HepG2 (cell line): ENCODE results near the gene TMEM14C. TPM values are rescaled to one million over a fixed set of nuclear protein-coding genes. Genes with fewer than 3 reads are reported as not detected.

ENCODE experiments used
- AKAP8 ChIP-seq: sonication (generic); formaldehyde crosslinking; IDR thresholded peaks from 2 replicates; pipeline ENCODE4 v1.5.1; 2020; ENCODE audit warnings: mild to moderate bottlenecking, missing genetic modification reagents
- CREM ChIP-seq, 2 experiments: sonication (generic) in 1 of 2; formaldehyde crosslinking in 1 of 2; IDR thresholded peaks; 2 replicates each; pipeline versions ENCODE4 v1.4.0 to v1.6.1; 2016 to 2020; ENCODE audit warnings: antibody characterized with exemption in 1 of 2, mild to moderate bottlenecking in 1 of 2, missing genetic modification reagents in 1 of 2
- HCFC1 ChIP-seq: fragments of 150-350 bp; IDR thresholded peaks from 2 replicates; pipeline ENCODE4 v1.6.1; 2014; ENCODE audit warnings: low read depth, low read length
- KLF15 ChIP-seq: sonication (generic); formaldehyde crosslinking; IDR thresholded peaks from 2 replicates; pipeline ENCODE4 v1.8.1; 2023; ENCODE audit warnings: borderline replicate concordance, mild to moderate bottlenecking, inconsistent platforms, missing genetic modification reagents, mixed read lengths
- MAX ChIP-seq: IDR thresholded peaks from 2 replicates; pipeline ENCODE4 v1.6.1; 2012; ENCODE audit warnings: inconsistent platforms
- PRPF4 ChIP-seq: fragments of 200-400 bp; formaldehyde crosslinking; IDR thresholded peaks from 2 replicates; pipeline ENCODE4 v1.6.1; 2016; ENCODE audit warnings: low read length, low read depth; ENCODE audit not compliant: poor library complexity, severe bottlenecking
- PTBP1 ChIP-seq: fragments of 200-400 bp; formaldehyde crosslinking; IDR thresholded peaks from 2 replicates; pipeline ENCODE4 v1.6.1; 2018; ENCODE audit warnings: low read length, low read depth; ENCODE audit not compliant: poor library complexity, severe bottlenecking
- RAD51 ChIP-seq: fragments of 450-650 bp; IDR thresholded peaks from 2 replicates; pipeline ENCODE4 v1.6.1; 2016; ENCODE audit warnings: borderline replicate concordance
- SETDB1 ChIP-seq: sonication (generic); formaldehyde crosslinking; IDR thresholded peaks from 2 replicates; pipeline ENCODE4 v1.5.1; 2020; ENCODE audit warnings: missing genetic modification reagents, mild to moderate bottlenecking, borderline replicate concordance
- TBX3 ChIP-seq: fragments of 450-650 bp; IDR thresholded peaks from 2 replicates; pipeline ENCODE4 v1.6.1; 2017; ENCODE audit warnings: antibody characterized with exemption, mild to moderate bottlenecking, inconsistent platforms, borderline replicate concordance
- ZFY ChIP-seq: sonication (generic); formaldehyde crosslinking; IDR thresholded peaks from 2 replicates; pipeline ENCODE4 v1.4.0; 2020; ENCODE audit warnings: missing genetic modification reagents
- ZNF446 ChIP-seq: sonication (generic); formaldehyde crosslinking; IDR thresholded peaks from 2 replicates; pipeline ENCODE4 v1.5.0; 2020; ENCODE audit warnings: mild to moderate bottlenecking, missing genetic modification reagents
- ZNF660 ChIP-seq: sonication (generic); formaldehyde crosslinking; IDR thresholded peaks from 2 replicates; pipeline ENCODE4 v1.5.1; 2020; ENCODE audit warnings: mild to moderate bottlenecking, low read depth, missing genetic modification reagents, borderline replicate concordance
- ZNF782 ChIP-seq: sonication (generic); formaldehyde crosslinking; IDR thresholded peaks from 2 replicates; pipeline ENCODE4 v1.4.0; 2020; ENCODE audit warnings: missing genetic modification reagents, mild to moderate bottlenecking, borderline replicate concordance
- polyA plus RNA-seq, 8 experiments: library from polyadenylated mRNA; depleted of rRNA in 3 of 8; stranded (reverse) in 7 of 8; unstranded in 1 of 8; fragments of >200 nt; fragmentation: Illumina TruSeq in 4 of 8; extraction: Trizol in 4 of 8; gene quantifications; 2 replicates each; pipeline versions ENCODE4 v1.2.1 to v1.2.3, GENCODE V29; 2011 to 2016; ENCODE audit warnings: low read depth in 4 of 8, missing spikeins in 1 of 8, mixed read lengths in 1 of 8; ENCODE audit not compliant: insufficient read depth in 1 of 8
- total RNA-seq, 5 experiments: library from RNA; depleted of rRNA; stranded (reverse); fragments of >200 nt; fragmentation: Illumina TruSeq; extraction: Trizol; gene quantifications; 2 replicates each; pipeline ENCODE4 v1.2.3, GENCODE V29; 2016; ENCODE audit warnings: low read depth in 1 of 5
- TF ChIP-seq, protein P1 (sequence below): sonication (generic); formaldehyde crosslinking; IDR thresholded peaks from 2 replicates; pipeline ENCODE4 v1.8.1; 2022; ENCODE audit warnings: mild to moderate bottlenecking, missing genetic modification reagents
- TF ChIP-seq, protein P2 (sequence below): sonication (generic); formaldehyde crosslinking; IDR thresholded peaks from 2 replicates; pipeline ENCODE4 v1.4.0; 2020; ENCODE audit warnings: missing genetic modification reagents
- TF ChIP-seq, protein P3 (sequence below): sonication (generic); formaldehyde crosslinking; IDR thresholded peaks from 2 replicates; pipeline ENCODE4 v1.4.0; 2020; ENCODE audit warnings: missing genetic modification reagents

Gene TMEM14C
- total and polyA plus RNA-seq, 2 of the 13 experiments (the other 11 are each of a cell fraction or from before 2014, with no cell fraction given): 184 TPM

GRCh38 chr6:10747251-10747972 lies 24.5 kb downstream of the TMEM14C start, which contains the start of gene TMEM14B (continued):
- TF ChIP-seq, protein P1, sequence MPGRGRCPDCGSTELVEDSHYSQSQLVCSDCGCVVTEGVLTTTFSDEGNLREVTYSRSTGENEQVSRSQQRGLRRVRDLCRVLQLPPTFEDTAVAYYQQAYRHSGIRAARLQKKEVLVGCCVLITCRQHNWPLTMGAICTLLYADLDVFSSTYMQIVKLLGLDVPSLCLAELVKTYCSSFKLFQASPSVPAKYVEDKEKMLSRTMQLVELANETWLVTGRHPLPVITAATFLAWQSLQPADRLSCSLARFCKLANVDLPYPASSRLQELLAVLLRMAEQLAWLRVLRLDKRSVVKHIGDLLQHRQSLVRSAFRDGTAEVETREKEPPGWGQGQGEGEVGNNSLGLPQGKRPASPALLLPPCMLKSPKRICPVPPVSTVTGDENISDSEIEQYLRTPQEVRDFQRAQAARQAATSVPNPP (CRISPR knock-in tag): no peak; the same call in 1 of the 2 replicates
- no peak for TF ChIP-seq PRPF4
- no peak for TF ChIP-seq ZNF660 (CRISPR knock-in tag)
- 0 out of 2 replicates have a peak, but pooled peaks have one; percentile 10 for TF ChIP-seq TBX3
- TF ChIP-seq PTBP1: peak; percentile 85
- peak; percentile 77; the same call in 1 of the 2 replicates for TF ChIP-seq SETDB1 (CRISPR knock-in tag)
- no peak; the same call in 1 of the 2 replicates for TF ChIP-seq KLF15 (CRISPR knock-in tag)
- TF ChIP-seq RAD51: no peak
- peak; percentile 48; the same call in 1 of the 2 replicates for TF ChIP-seq CREM (IDR thresholded peaks at IDR 0.05)
- 0 out of 2 replicates have a peak, but pooled peaks have one; percentile 42 for TF ChIP-seq CREM (CRISPR knock-in tag; IDR thresholded peaks at IDR 0.05)
- TF ChIP-seq, protein P2, sequence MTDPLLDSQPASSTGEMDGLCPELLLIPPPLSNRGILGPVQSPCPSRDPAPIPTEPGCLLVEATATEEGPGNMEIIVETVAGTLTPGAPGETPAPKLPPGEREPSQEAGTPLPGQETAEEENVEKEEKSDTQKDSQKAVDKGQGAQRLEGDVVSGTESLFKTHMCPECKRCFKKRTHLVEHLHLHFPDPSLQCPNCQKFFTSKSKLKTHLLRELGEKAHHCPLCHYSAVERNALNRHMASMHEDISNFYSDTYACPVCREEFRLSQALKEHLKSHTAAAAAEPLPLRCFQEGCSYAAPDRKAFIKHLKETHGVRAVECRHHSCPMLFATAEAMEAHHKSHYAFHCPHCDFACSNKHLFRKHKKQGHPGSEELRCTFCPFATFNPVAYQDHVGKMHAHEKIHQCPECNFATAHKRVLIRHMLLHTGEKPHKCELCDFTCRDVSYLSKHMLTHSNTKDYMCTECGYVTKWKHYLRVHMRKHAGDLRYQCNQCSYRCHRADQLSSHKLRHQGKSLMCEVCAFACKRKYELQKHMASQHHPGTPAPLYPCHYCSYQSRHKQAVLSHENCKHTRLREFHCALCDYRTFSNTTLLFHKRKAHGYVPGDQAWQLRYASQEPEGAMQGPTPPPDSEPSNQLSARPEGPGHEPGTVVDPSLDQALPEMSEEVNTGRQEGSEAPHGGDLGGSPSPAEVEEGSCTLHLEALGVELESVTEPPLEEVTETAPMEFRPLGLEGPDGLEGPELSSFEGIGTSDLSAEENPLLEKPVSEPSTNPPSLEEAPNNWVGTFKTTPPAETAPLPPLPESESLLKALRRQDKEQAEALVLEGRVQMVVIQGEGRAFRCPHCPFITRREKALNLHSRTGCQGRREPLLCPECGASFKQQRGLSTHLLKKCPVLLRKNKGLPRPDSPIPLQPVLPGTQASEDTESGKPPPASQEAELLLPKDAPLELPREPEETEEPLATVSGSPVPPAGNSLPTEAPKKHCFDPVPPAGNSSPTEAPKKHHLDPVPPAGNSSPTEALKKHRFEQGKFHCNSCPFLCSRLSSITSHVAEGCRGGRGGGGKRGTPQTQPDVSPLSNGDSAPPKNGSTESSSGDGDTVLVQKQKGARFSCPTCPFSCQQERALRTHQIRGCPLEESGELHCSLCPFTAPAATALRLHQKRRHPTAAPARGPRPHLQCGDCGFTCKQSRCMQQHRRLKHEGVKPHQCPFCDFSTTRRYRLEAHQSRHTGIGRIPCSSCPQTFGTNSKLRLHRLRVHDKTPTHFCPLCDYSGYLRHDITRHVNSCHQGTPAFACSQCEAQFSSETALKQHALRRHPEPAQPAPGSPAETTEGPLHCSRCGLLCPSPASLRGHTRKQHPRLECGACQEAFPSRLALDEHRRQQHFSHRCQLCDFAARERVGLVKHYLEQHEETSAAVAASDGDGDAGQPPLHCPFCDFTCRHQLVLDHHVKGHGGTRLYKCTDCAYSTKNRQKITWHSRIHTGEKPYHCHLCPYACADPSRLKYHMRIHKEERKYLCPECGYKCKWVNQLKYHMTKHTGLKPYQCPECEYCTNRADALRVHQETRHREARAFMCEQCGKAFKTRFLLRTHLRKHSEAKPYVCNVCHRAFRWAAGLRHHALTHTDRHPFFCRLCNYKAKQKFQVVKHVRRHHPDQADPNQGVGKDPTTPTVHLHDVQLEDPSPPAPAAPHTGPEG: peak; percentile 80; the same call in 1 of the 2 replicates
- peak; percentile 91; the same call in 1 of the 2 replicates for TF ChIP-seq ZNF446
- peak; percentile 56 for TF ChIP-seq HCFC1
- TF ChIP-seq ZFY (CRISPR knock-in tag): peak; percentile 92
- peak; percentile 96 for TF ChIP-seq AKAP8 (CRISPR knock-in tag)
- TF ChIP-seq, protein P3, sequence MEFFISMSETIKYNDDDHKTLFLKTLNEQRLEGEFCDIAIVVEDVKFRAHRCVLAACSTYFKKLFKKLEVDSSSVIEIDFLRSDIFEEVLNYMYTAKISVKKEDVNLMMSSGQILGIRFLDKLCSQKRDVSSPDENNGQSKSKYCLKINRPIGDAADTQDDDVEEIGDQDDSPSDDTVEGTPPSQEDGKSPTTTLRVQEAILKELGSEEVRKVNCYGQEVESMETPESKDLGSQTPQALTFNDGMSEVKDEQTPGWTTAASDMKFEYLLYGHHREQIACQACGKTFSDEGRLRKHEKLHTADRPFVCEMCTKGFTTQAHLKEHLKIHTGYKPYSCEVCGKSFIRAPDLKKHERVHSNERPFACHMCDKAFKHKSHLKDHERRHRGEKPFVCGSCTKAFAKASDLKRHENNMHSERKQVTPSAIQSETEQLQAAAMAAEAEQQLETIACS: peak; percentile 87
- peak; percentile 93 for TF ChIP-seq MAX
- no peak; the same call in 1 of the 2 replicates for TF ChIP-seq ZNF782 (CRISPR knock-in tag)
